K562 (cell line): Measurements from ENCODE around the gene FAM222A.

Experiments
- ETV5 ChIP-seq: sonication (generic); formaldehyde crosslinking; IDR thresholded peaks from 2 replicates; pipeline ENCODE4 v1.4.0; 2020; ENCODE audit warnings: low read depth, mild to moderate bottlenecking, missing genetic modification reagents
- HDAC6 ChIP-seq: IDR thresholded peaks from 2 replicates; pipeline ENCODE4 v1.6.1; 2012; ENCODE audit warnings: low read depth, mild to moderate bottlenecking, control low read depth, inconsistent platforms, low read length, moderate library complexity
- NBN ChIP-seq: fragments of 450-650 bp; IDR thresholded peaks from 2 replicates; pipeline ENCODE4 v1.6.1; 2016; ENCODE audit warnings: low read depth, mild to moderate bottlenecking
- POLR2A ChIP-seq: fragments of 450-650 bp; conservative IDR thresholded peaks from 2 replicates; pipeline ENCODE4 v1.6.1; 2016
- ZNF764 ChIP-seq: fragments of 250-450 bp; sonication (Bioruptor Pico); IDR thresholded peaks from 2 replicates; pipeline ENCODE4 v1.4.0; 2020; ENCODE audit warnings: low read depth, mild to moderate bottlenecking, moderate library complexity
- ZNF766 ChIP-seq: fragments of 200-800 bp; sonication (Bioruptor generic); conservative IDR thresholded peaks from 2 replicates; pipeline ENCODE4 v1.6.1; 2016; ENCODE audit warnings: missing genetic modification characterization, missing compliant biosample characterization
- TF ChIP-seq, protein P1 (sequence below), 3 experiments: IDR thresholded peaks in 2 of 3; conservative IDR thresholded peaks in 1 of 3; 2 replicates each; pipeline ENCODE4 v1.5.1; 2011 to 2012; ENCODE audit warnings: low read length in 3 of 3, mild to moderate bottlenecking in 3 of 3, control low read depth in 2 of 3, improper control_type of control experiment in 1 of 3, inconsistent platforms in 1 of 3, low read depth in 1 of 3, mixed read lengths in 1 of 3, moderate library complexity in 1 of 3; ENCODE audit not compliant: insufficient read depth in 2 of 3

DNA sequence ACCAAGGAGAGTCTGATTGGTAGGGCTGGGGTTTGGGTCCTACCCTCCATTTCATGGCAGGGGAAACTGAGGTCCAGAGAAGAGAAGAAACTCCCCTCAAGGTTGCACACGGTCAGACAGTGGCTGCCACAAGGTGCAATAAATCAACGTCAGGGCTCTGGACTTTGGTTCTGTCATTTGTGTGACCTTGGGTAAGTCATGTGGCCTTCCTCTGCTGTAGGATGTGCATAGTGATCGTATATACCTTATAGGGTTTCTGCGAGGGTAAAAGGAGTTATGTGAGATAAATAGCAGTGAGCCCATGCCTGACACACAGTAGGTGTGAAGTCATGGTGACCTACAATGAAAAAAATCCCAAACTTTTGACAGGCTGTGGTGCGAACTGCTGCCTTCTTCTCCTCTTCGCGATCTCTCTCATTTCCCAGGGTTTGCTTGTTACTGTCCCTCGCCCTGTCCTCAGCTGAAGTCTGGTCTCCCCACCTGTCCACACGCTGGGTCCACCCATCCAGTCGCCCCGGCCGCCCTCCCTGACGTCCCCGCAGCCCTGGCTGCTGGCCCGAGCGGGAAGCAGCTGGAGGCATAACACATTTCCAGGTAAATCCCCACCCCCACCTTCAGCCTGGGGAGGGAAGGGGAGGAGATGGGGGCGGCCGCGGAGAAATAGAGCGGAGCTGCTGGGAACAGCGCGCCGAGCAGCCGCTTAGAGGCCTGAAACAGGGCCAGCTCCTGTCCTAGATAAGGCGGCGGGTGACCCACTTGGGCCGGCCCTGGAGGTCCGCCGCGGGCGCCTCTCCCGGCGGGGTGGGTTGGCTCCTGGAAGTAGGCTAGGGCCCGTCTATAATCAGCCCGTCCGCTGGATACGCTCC, 1.8 kb upstream of the FAM222A start:
- TF ChIP-seq ZNF764 (CRISPR knock-in tag) (no peak), POLR2A (no peak), HDAC6 (no peak), ETV5 (CRISPR knock-in tag) (no peak), NBN (no peak), ZNF766 (CRISPR knock-in tag) (no peak)
- TF ChIP-seq, protein P1, sequence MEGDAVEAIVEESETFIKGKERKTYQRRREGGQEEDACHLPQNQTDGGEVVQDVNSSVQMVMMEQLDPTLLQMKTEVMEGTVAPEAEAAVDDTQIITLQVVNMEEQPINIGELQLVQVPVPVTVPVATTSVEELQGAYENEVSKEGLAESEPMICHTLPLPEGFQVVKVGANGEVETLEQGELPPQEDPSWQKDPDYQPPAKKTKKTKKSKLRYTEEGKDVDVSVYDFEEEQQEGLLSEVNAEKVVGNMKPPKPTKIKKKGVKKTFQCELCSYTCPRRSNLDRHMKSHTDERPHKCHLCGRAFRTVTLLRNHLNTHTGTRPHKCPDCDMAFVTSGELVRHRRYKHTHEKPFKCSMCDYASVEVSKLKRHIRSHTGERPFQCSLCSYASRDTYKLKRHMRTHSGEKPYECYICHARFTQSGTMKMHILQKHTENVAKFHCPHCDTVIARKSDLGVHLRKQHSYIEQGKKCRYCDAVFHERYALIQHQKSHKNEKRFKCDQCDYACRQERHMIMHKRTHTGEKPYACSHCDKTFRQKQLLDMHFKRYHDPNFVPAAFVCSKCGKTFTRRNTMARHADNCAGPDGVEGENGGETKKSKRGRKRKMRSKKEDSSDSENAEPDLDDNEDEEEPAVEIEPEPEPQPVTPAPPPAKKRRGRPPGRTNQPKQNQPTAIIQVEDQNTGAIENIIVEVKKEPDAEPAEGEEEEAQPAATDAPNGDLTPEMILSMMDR (IDR thresholded peaks at IDR 0.05 in 2 of 3, conservative IDR thresholded peaks at IDR 0.05 in 1 of 3; ENCODE audit: insufficient read depth in 2 of 3, low read depth in 1 of 3, low read length in 3 of 3) = no peak
